CD4-positive, alpha-beta T cell treated with Interleukin-15 for 4 hours (primary cell): ENCODE data around the gene SUPT20H.
"Not testable (repeated sequence)": the region's sequence is repeated elsewhere in the genome, so short reads cannot be mapped to it uniquely, and the experiment has no call there.

ENCODE experiments used
- DNase-seq: peaks from one replicate; pipeline ENCODE4 v3.0.0-alpha.2; 2020; ENCODE audit warnings: low spot score

The SUPT20H gene

GRCh38 chr13:37069597-37070103 is 10.2 kb upstream of the SUPT20H start:
- DNase-seq, result no peak

DNA sequence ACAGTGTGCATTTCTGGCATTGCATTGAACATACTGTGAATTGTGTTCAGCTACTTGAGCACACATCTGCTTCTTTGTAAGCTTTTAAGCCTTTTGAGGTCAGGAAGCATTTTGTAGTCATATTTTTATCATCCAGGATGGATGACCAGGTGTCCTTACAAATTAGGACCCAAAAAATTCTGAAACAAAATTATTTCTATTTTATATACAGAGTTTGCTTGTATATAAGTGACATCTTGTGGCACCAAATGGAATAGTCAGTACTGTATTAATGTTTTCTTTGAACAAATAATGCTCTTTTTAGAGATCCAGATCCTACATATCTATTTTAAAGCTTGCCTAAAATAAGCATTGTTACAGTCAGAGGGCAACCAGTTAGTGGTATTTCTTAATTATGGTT is 9.5 kb upstream of the SUPT20H start:
- no peak for DNase-seq

DNA sequence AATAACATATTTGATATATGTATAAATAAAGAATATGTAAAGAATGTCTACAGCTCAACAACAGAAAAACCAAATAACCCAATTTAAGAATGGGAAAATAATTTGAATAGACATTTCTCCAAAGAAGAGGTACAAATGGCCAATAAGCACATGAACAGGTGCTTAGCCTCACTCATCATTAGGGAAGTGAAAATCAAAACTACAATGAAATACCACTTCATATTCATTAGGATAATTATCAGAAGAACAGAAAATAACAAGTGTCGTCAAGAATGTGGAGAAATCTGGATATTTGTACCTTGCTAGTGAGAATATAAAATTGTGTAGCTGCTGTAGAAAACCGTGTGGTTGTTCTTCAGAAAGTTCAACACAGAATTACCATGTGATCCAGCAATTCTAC is 8.4 kb upstream of the SUPT20H start:
- no peak for DNase-seq

DNA sequence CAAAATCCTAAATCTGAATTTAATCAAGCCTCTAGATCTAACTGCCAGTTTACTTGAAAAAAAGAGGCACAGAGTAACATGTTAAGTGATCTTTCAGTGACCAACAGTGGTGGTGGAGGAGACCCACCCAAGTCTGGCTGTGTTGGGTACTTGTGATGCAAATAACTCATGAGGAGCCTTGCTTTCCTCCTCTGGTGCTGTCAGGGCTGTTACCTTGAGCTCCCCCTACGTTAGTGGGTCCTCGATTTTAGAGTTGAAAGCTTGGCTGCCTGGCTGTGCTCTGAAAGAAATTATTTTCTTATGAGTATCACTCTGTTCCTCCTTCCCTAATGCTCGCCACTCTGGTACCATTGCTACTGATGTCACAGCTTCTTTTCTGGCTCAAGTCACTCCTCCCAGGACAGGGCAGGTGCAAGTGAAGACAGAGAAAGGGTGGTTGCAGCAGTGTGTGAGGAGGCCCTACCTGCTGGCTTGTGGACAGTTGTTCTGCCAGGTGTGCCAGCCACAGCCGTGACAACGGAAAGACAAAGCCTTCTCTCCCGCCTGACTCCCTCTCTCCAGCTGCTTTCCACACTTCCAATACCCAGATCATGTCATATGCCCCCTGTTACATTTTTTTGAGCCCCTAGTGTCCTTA is 6.5 kb upstream of the SUPT20H start:
- DNase-seq, result no peak

GRCh38 chr13:37059848-37060192 is 332 bp upstream of the SUPT20H start:
- DNase-seq, result no peak

GRCh38 chr13:37056228-37056627 is 3.3 kb downstream of the SUPT20H start:
- not testable (repeated sequence) for DNase-seq

- not testable (repeated sequence) for DNase-seq
These were observed 6.4 kb downstream of the SUPT20H start for GRCh38 chr13:37053111-37053510.

- no peak for DNase-seq
These were observed 9.7 kb downstream of the SUPT20H start for GRCh38 chr13:37049810-37050209.

DNA sequence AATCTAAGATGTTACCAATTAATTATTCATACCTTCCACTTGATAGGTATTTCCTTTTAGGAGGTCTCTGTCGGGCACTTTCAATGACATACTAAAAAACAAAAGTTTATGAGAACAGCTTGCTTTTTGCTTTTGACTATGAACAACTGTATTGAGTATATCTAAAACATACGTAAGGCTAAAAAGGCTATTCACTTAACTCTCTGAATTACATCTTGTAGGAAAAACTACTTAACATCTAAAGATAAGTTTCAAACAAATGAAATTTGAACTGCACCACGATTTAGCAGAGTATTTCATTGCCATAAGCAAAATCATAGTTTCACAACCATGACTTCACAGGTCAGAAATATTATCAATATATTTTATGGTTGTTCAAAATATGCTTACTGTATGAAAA is 11.6 kb downstream of the SUPT20H start:
- no peak for DNase-seq

DNA sequence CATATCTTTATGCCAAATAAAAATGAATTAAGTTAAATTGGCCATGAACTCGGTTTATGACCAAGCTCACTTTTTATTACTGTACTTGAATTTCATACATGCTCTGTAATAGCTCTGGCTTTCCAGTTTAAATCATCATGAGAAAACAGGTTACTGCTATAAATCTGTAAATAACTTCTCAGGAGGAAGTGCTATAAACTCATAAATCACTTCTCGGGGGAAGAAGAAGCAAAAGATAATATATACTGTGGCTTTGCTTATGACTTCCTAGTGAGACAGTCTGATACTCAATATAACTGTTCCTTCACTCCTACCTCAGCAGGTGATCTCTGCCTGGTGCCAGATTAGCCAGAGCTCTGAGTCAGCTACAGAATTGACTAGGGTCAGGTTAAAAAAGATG is 12.5 kb downstream of the SUPT20H start:
- DNase-seq, result no peak

GRCh38 chr13:37046062-37046461 is 13.4 kb downstream of the SUPT20H start:
- DNase-seq, result no peak

DNA sequence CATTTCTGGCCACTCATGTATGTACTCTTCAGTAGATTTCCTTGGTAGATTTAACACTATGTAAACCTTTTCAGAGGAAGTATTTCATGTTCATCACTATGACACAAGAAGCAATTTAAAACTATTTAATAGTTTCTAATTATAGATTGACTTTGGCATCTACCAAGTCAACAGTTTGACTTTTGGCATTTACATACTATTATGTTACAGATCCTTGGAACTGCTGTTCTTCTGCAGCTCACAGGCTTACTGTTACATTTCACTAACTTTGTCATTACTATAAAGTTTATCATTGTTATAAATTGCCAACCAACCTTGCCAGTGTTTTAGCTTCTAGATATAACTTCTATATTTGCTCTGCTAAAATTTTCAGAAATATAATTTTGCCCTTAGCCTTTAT is 18.7 kb downstream of the SUPT20H start:
- DNase-seq, result no peak

DNA sequence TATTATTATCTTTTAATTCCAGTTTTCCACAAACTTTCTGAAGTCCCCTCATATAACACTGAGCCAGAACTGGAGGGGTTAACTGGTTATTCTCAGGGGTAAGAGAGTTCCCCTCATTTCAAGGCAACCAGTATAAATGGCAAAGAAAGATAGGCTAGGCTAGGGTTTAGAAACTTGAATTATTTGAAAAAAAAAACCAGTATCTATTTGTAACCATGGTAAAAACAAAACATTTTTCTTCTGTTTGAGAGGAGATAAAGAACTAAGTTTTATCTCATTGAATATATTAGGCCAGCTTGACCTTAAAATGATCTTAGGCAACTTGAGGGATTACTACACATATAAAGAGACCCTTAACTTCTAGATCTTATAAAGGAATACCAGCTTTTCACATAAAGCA is 19.6 kb downstream of the SUPT20H start:
- no peak for DNase-seq

DNA sequence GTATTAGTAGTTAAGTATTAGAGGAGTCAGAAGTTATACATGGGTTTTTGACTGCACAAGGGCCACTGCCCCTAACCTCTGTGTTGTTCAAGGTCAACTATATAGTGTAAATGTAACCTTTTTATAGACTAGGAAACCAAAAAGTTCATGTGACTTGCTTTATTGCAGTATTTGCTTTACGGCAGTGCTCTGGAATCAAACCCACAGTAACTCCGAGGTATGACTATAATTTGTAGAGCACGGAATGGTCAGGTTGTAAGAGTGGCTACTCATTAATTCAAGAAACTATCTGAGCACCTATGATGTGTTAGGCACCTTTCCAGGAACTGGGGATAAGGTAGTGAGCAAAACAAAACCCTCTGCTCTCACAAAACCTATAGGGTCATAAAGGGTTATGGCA is 22.2 kb downstream of the SUPT20H start:
- DNase-seq, result no peak

DNA sequence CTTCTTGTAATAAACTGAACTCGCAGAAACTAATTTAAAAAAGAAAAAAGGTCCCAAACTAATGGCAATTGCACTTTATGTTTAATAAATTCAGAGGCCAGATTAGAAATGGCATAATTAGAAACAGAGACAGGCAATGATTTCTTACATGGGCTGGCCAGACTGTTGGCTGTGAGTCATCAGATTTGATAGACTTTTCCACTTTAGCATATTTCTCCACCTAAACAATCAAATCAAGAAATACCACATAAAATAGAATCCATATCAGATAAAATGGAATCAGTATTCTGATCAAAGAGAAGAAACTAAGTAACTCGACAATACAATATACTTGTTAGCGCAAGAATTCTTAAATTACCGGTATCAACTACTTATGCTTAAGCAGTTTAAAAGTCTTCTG is 29.9 kb downstream of the SUPT20H start:
- DNase-seq, result no peak

- no peak for DNase-seq
These were observed 31.8 kb downstream of the SUPT20H start for GRCh38 chr13:37027639-37028038.

GRCh38 chr13:37026771-37027170 is 32.7 kb downstream of the SUPT20H start:
- DNase-seq, result no peak

- no peak for DNase-seq
These were observed 35.6 kb downstream of the SUPT20H start for GRCh38 chr13:37023871-37024270.

- DNase-seq, result no peak
These were observed 44.9 kb downstream of the SUPT20H start for GRCh38 chr13:37014609-37015008.

- no peak for DNase-seq
These were observed 47.7 kb downstream of the SUPT20H start for GRCh38 chr13:37011788-37012187.

DNA sequence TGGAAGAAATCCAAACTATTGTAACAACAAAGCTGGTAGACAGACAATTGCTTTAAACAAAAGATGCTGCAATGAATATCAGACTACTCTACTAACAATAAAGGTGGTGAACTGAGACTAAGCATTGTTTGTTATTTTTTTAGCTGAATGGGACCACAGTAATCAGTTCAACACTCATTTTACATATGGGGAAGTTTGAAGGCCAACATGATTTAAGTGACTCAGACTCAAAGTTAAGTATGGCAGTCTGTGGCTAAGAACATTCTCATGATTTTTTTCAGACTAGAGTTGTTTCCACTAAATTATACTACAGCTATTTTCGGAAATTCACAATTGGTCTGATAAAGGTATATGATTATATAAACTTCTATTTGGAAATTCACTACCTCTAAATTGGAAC is 48.5 kb downstream of the SUPT20H start:
- DNase-seq, result no peak

GRCh38 chr13:37010424-37010823 is 49.1 kb downstream of the SUPT20H start:
- no peak for DNase-seq

DNA sequence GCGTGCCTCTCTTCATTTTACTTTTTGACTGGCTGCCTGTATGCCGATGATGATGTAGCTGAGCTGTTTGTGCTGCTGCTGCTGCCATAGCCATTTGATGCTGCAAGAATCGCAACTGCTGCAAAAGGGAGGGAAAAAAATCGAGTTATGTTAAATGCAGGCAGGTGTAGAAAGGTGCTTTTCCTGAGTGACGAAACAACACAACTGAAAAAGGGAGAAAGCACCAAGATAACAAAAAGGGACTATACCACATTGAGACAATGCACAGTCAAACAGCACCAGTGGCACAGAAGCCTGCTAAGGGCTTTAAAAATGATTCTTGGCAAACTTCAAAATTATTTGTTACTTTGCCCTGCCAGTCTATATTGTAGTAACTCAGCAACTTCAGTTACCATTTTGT is 49.8 kb downstream of the SUPT20H start:
- DNase-seq, result no peak

DNA sequence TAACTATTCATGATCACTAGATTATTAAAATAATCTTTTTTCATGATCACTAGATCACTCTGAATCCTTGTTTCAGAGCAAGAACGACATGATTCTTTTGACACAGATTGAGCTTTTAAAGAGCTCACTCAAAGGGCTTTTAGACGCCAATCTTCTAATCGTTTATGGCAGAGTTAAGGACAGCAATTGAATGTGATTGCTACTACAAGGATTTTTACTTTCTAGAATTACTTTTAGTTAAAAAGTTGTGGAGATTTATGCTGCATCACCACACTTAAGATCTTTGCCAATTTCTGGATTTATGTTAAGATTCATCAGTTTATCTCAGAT is 57.6 kb downstream of the SUPT20H start:
- no peak for DNase-seq
